ENCODE measurements around the gene DHX35. TPM values are rescaled to one million over a fixed set of nuclear protein-coding genes. Genes with fewer than 3 reads are reported as not detected.

Gene DHX35
- total and polyA plus RNA-seq, 2 of the 13 experiments (the other 11 are each of a cell fraction or from before 2014, with no cell fraction given) = 25.8 to 28.7 TPM

DNA sequence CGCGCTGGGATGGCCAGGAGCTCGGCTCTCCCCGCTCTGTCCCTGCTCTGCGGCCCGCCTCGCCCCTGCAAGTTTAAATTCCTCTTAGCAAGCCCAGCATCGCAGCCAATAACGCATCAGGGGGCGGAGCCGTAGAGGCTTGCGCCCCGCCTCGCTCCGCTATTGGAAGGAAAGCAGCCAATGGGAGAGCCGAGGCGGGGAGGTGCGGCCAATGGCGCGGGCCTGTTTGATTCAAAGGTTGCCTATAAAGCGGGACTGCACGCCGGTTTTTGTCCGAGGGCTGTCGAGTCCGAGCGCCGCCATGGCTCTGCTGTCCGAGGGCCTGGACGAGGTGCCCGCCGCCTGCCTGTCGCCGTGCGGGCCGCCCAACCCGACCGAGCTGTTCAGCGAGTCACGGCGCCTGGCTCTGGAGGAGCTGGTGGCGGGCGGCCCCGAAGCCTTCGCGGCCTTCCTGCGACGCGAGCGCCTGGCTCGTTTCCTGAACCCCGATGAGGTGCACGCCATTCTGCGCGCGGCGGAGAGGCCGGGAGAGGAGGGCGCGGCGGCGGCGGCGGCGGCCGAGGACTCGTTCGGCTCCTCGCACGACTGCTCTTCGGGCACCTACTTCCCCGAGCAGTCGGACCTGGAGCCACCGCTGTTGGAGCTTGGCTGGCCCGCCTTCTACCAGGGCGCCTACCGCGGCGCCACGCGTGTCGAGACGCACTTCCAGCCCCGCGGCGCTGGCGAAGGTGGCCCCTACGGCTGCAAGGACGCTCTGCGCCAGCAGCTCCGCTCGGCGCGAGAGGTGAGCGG is 35.8 kb upstream of the DHX35 start, which contains the start of gene FAM83D (continued):
- TF ChIP-seq, protein P1, sequence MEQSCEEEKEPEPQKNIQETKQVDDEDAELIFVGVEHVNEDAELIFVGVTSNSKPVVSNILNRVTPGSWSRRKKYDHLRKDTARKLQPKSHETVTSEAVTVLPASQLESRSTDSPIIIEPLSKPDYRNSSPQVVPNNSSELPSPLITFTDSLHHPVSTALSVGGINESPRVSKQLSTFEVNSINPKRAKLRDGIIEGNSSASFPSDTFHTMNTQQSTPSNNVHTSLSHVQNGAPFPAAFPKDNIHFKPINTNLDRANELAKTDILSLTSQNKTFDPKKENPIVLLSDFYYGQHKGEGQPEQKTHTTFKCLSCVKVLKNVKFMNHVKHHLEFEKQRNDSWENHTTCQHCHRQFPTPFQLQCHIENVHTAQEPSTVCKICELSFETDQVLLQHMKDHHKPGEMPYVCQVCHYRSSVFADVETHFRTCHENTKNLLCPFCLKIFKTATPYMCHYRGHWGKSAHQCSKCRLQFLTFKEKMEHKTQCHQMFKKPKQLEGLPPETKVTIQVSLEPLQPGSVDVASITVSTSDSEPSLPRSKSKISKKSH (CRISPR knock-in tag; IDR thresholded peaks at IDR 0.05; ENCODE audit: borderline replicate concordance) = peak; percentile 19; the same call in 1 of the 2 replicates
- TF ChIP-seq HCFC1 (IDR thresholded peaks at IDR 0.05; ENCODE audit: low read depth, low read length) (no peak), SALL1 (CRISPR knock-in tag; IDR thresholded peaks at IDR 0.05) (peak; percentile 94), ZSCAN22 (CRISPR knock-in tag; IDR thresholded peaks at IDR 0.05) (peak; percentile 54; the same call in 1 of the 2 replicates), ZNF543 (CRISPR knock-in tag; IDR thresholded peaks at IDR 0.05) (peak; percentile 37; the same call in 1 of the 2 replicates), ZBTB7A (CRISPR knock-in tag; IDR thresholded peaks at IDR 0.05) (peak; percentile 88), POLR2G (IDR thresholded peaks at IDR 0.05; ENCODE audit: low read depth, low read length) (peak; percentile 100), NFKB2 (CRISPR knock-in tag; IDR thresholded peaks at IDR 0.05; ENCODE audit: borderline replicate concordance) (peak; percentile 94), MAFK (conservative IDR thresholded peaks at IDR 0.05 in 1 of 2, IDR thresholded peaks at IDR 0.05 in 1 of 2; ENCODE audit: low read length in 2 of 2) (peak in 1 of 2 experiments; percentile 14; a peak in 1 of 4 replicates), TBX2 (CRISPR knock-in tag; IDR thresholded peaks at IDR 0.05; ENCODE audit: borderline replicate concordance) (peak; percentile 75), SRY (CRISPR knock-in tag; IDR thresholded peaks at IDR 0.05) (peak; percentile 97), ZNF350 (CRISPR knock-in tag; IDR thresholded peaks at IDR 0.05; ENCODE audit: borderline replicate concordance, low read depth) (peak; percentile 95), MAFG (CRISPR knock-in tag; IDR thresholded peaks at IDR 0.05) (peak; percentile 51; the same call in 1 of the 2 replicates)
- TF ChIP-seq, protein P2, sequence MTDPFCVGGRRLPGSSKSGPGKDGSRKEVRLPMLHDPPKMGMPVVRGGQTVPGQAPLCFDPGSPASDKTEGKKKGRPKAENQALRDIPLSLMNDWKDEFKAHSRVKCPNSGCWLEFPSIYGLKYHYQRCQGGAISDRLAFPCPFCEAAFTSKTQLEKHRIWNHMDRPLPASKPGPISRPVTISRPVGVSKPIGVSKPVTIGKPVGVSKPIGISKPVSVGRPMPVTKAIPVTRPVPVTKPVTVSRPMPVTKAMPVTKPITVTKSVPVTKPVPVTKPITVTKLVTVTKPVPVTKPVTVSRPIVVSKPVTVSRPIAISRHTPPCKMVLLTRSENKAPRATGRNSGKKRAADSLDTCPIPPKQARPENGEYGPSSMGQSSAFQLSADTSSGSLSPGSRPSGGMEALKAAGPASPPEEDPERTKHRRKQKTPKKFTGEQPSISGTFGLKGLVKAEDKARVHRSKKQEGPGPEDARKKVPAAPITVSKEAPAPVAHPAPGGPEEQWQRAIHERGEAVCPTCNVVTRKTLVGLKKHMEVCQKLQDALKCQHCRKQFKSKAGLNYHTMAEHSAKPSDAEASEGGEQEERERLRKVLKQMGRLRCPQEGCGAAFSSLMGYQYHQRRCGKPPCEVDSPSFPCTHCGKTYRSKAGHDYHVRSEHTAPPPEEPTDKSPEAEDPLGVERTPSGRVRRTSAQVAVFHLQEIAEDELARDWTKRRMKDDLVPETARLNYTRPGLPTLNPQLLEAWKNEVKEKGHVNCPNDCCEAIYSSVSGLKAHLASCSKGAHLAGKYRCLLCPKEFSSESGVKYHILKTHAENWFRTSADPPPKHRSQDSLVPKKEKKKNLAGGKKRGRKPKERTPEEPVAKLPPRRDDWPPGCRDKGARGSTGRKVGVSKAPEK (CRISPR knock-in tag; IDR thresholded peaks at IDR 0.05; ENCODE audit: borderline replicate concordance) = 0 out of 2 replicates have a peak, but pooled peaks have one; percentile 93
- TF ChIP-seq, protein P3, sequence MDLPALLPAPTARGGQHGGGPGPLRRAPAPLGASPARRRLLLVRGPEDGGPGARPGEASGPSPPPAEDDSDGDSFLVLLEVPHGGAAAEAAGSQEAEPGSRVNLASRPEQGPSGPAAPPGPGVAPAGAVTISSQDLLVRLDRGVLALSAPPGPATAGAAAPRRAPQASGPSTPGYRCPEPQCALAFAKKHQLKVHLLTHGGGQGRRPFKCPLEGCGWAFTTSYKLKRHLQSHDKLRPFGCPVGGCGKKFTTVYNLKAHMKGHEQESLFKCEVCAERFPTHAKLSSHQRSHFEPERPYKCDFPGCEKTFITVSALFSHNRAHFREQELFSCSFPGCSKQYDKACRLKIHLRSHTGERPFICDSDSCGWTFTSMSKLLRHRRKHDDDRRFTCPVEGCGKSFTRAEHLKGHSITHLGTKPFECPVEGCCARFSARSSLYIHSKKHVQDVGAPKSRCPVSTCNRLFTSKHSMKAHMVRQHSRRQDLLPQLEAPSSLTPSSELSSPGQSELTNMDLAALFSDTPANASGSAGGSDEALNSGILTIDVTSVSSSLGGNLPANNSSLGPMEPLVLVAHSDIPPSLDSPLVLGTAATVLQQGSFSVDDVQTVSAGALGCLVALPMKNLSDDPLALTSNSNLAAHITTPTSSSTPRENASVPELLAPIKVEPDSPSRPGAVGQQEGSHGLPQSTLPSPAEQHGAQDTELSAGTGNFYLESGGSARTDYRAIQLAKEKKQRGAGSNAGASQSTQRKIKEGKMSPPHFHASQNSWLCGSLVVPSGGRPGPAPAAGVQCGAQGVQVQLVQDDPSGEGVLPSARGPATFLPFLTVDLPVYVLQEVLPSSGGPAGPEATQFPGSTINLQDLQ (CRISPR knock-in tag; IDR thresholded peaks at IDR 0.05) = no peak; the same call in 1 of the 2 replicates
- TF ChIP-seq, protein P4, sequence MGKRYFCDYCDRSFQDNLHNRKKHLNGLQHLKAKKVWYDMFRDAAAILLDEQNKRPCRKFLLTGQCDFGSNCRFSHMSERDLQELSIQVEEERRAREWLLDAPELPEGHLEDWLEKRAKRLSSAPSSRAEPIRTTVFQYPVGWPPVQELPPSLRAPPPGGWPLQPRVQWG (CRISPR knock-in tag; IDR thresholded peaks at IDR 0.05; ENCODE audit: borderline replicate concordance, low read depth) = no peak
- TF ChIP-seq, protein P5, sequence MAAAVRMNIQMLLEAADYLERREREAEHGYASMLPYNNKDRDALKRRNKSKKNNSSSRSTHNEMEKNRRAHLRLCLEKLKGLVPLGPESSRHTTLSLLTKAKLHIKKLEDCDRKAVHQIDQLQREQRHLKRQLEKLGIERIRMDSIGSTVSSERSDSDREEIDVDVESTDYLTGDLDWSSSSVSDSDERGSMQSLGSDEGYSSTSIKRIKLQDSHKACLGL (CRISPR knock-in tag; IDR thresholded peaks at IDR 0.05) = peak; percentile 98
- TF ChIP-seq, protein P6, sequence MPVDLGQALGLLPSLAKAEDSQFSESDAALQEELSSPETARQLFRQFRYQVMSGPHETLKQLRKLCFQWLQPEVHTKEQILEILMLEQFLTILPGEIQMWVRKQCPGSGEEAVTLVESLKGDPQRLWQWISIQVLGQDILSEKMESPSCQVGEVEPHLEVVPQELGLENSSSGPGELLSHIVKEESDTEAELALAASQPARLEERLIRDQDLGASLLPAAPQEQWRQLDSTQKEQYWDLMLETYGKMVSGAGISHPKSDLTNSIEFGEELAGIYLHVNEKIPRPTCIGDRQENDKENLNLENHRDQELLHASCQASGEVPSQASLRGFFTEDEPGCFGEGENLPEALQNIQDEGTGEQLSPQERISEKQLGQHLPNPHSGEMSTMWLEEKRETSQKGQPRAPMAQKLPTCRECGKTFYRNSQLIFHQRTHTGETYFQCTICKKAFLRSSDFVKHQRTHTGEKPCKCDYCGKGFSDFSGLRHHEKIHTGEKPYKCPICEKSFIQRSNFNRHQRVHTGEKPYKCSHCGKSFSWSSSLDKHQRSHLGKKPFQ (CRISPR knock-in tag; IDR thresholded peaks at IDR 0.05; ENCODE audit: insufficient replicate concordance) = peak; percentile 77

Measured in HepG2 (cell line).